Stimulated activated CD4-positive, alpha-beta T cell treated with anti-CD3 and anti-CD28 coated beads, Interleukin-4, amount 100 ng/mL, for 1 hour (primary cell): ENCODE data around the gene LRRC4C.

Source experiments
- DNase-seq: peaks from one replicate; pipeline ENCODE4 v3.0.0-alpha.2; 2020

The LRRC4C gene

GRCh38 chr11:41414771-41415440 lies 44.5 kb downstream of the LRRC4C start:
- DNase-seq, result no peak

- no peak for DNase-seq
Observed at GRCh38 chr11:41413843-41414242, 45.6 kb downstream of the LRRC4C start.

GRCh38 chr11:41405812-41406211 lies 53.6 kb downstream of the LRRC4C start:
- no peak for DNase-seq

GRCh38 chr11:41404109-41404508 lies 55.3 kb downstream of the LRRC4C start:
- no peak for DNase-seq

- DNase-seq, result no peak
Observed at GRCh38 chr11:41403458-41403857, 56.0 kb downstream of the LRRC4C start.

- no peak for DNase-seq
Observed at GRCh38 chr11:41400819-41401382, 58.6 kb downstream of the LRRC4C start.

GRCh38 chr11:41400124-41400523 lies 59.3 kb downstream of the LRRC4C start:
- DNase-seq, result no peak

- no peak for DNase-seq
Observed at GRCh38 chr11:41399323-41399722, 60.1 kb downstream of the LRRC4C start.

GRCh38 chr11:41398175-41398574 lies 61.3 kb downstream of the LRRC4C start:
- no peak for DNase-seq

GRCh38 chr11:41394521-41395195 lies 64.8 kb downstream of the LRRC4C start:
- DNase-seq, result no peak

- no peak for DNase-seq
Observed at GRCh38 chr11:41392596-41392995, 66.9 kb downstream of the LRRC4C start.

GRCh38 chr11:41389623-41390130 lies 69.8 kb downstream of the LRRC4C start:
- DNase-seq, result no peak

- DNase-seq, result no peak
Observed at GRCh38 chr11:41384329-41384728, 75.1 kb downstream of the LRRC4C start.

- no peak for DNase-seq
Observed at GRCh38 chr11:41383768-41384167, 75.7 kb downstream of the LRRC4C start.

GRCh38 chr11:41382927-41383326 lies 76.5 kb downstream of the LRRC4C start:
- DNase-seq, result no peak

GRCh38 chr11:41379084-41379483 lies 80.4 kb downstream of the LRRC4C start:
- no peak for DNase-seq

- no peak for DNase-seq
Observed at GRCh38 chr11:41377709-41378394, 81.6 kb downstream of the LRRC4C start.

- no peak for DNase-seq
Observed at GRCh38 chr11:41351825-41352224, 107.6 kb downstream of the LRRC4C start.

- DNase-seq, result no peak
Observed at GRCh38 chr11:41346042-41346441, 113.4 kb downstream of the LRRC4C start.

- DNase-seq, result no peak
Observed at GRCh38 chr11:41334007-41334933, 125.2 kb downstream of the LRRC4C start.

- no peak for DNase-seq
Observed at GRCh38 chr11:41333357-41333756, 126.1 kb downstream of the LRRC4C start.

GRCh38 chr11:41328324-41328723 lies 131.1 kb downstream of the LRRC4C start:
- DNase-seq, result no peak
